ENCODE results near the gene KIT. TPM values are rescaled to one million over a fixed set of nuclear protein-coding genes. Genes with fewer than 3 reads are reported as not detected.

The KIT gene
- polyA plus RNA-seq, 3 donors, result 16.4 to 17.0 (median 16.9) TPM

GRCh38 chr4:54687887-54688841 lies 30.4 kb downstream of the KIT start:
- DNase-seq, result no peak

GRCh38 chr4:54695337-54695736 lies 37.6 kb downstream of the KIT start:
- no peak for DNase-seq

- DNase-seq, result no peak
Observed at GRCh38 chr4:54695788-54696187, 38.0 kb downstream of the KIT start.

GRCh38 chr4:54696649-54697048 lies 38.9 kb downstream of the KIT start:
- DNase-seq, result no peak

GRCh38 chr4:54700986-54701385 lies 43.2 kb downstream of the KIT start:
- DNase-seq, result no peak

- no peak for DNase-seq
Observed at GRCh38 chr4:54703182-54703581, 45.4 kb downstream of the KIT start.

- DNase-seq, result no peak
Observed at GRCh38 chr4:54707406-54707805, 49.6 kb downstream of the KIT start.

GRCh38 chr4:54708339-54709279 lies 50.9 kb downstream of the KIT start:
- DNase-seq, result no peak

GRCh38 chr4:54709400-54709799 lies 51.6 kb downstream of the KIT start:
- DNase-seq, result peak; percentile 65

- DNase-seq, result no peak
Observed at GRCh38 chr4:54712206-54712605, 54.4 kb downstream of the KIT start.

GRCh38 chr4:54714631-54715030 lies 56.9 kb downstream of the KIT start:
- DNase-seq, result peak; percentile 9

- no peak for DNase-seq
Observed at GRCh38 chr4:54716478-54717065, 58.8 kb downstream of the KIT start.

GRCh38 chr4:54717694-54718093 lies 59.9 kb downstream of the KIT start:
- DNase-seq, result no peak

GRCh38 chr4:54719378-54719777 lies 61.6 kb downstream of the KIT start:
- no peak for DNase-seq

- DNase-seq, result no peak
Observed at GRCh38 chr4:54723220-54723619, 65.5 kb downstream of the KIT start.

GRCh38 chr4:54723820-54724219 lies 66.1 kb downstream of the KIT start:
- no peak for DNase-seq

- no peak for DNase-seq
Observed at GRCh38 chr4:54726907-54727306, 69.2 kb downstream of the KIT start.

- no peak for DNase-seq
Observed at GRCh38 chr4:54727346-54727745, 69.6 kb downstream of the KIT start.

GRCh38 chr4:54728368-54728767 lies 70.6 kb downstream of the KIT start:
- DNase-seq, result no peak

GRCh38 chr4:54729256-54729655 lies 71.5 kb downstream of the KIT start:
- DNase-seq, result no peak

- DNase-seq, result no peak
Observed at GRCh38 chr4:54730581-54730980, 72.8 kb downstream of the KIT start.

GRCh38 chr4:54731552-54731951 lies 73.8 kb downstream of the KIT start:
- no peak for DNase-seq

Measured in renal pelvis (tissue), 4 donors.